Upper lobe of left lung (tissue), 4 donors: Measurements from ENCODE around the gene KCNE1.
"Not testable (repeated sequence)": the region's sequence is repeated elsewhere in the genome, so short reads cannot be mapped to it uniquely, and the experiment has no call there.

Source experiments
- EP300 ChIP-seq, 4 donors: sonication (generic); formaldehyde crosslinking; IDR thresholded peaks; one replicate each; pipeline ENCODE4 v1.5.1; 2017; ENCODE audit warnings: antibody characterized with exemption in 4 of 4, control low read depth in 2 of 4
- POLR2A ChIP-seq, 4 donors: fragments of 450-650 bp; IDR thresholded peaks; one replicate each; pipeline ENCODE4 v1.5.1; 2016 to 2017; ENCODE audit warnings: antibody characterized with exemption in 4 of 4, mild to moderate bottlenecking in 2 of 4
- POLR2AphosphoS5 ChIP-seq, 2 donors: sonication (generic); formaldehyde crosslinking; IDR thresholded peaks; one replicate each; pipeline ENCODE4 v1.5.1; 2017; ENCODE audit warnings: antibody characterized with exemption in 2 of 2
- TF ChIP-seq, protein P1 (sequence below), 6 experiments: fragments of 450-650 bp in 4 of 6; fragments of 200-600 bp in 2 of 6; sonication (generic) in 2 of 6; IDR thresholded peaks; one replicate each; pipeline ENCODE4 v1.5.1; 2016 to 2019; ENCODE audit warnings: antibody characterized with exemption in 6 of 6

DNA sequence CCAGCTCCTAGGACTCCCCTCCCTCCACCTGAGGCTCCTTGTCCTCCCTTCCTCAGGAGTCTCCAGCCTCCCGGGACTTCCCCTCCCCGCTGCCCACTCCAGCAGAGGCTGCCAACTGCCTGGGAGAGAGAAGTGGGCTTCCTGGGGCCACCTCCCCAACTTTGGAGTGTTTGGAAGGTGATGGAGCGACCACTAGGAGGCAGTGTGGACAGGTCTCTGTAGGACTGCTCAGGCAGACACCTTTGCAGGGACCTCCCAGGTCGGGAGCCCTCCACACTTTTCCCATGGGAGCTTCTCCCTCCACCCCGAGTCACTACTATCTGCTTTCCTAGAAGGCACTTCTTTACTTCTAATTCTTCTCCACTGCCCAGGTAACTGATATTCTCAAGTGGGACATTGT lies 107.3 kb downstream of the KCNE1 start:
- not testable (repeated sequence) for TF ChIP-seq POLR2A, EP300, POLR2AphosphoS5 (IDR thresholded peaks at IDR 0.05)
- TF ChIP-seq, protein P1, sequence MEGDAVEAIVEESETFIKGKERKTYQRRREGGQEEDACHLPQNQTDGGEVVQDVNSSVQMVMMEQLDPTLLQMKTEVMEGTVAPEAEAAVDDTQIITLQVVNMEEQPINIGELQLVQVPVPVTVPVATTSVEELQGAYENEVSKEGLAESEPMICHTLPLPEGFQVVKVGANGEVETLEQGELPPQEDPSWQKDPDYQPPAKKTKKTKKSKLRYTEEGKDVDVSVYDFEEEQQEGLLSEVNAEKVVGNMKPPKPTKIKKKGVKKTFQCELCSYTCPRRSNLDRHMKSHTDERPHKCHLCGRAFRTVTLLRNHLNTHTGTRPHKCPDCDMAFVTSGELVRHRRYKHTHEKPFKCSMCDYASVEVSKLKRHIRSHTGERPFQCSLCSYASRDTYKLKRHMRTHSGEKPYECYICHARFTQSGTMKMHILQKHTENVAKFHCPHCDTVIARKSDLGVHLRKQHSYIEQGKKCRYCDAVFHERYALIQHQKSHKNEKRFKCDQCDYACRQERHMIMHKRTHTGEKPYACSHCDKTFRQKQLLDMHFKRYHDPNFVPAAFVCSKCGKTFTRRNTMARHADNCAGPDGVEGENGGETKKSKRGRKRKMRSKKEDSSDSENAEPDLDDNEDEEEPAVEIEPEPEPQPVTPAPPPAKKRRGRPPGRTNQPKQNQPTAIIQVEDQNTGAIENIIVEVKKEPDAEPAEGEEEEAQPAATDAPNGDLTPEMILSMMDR (IDR thresholded peaks at IDR 0.05): not testable (repeated sequence)
